ENCODE data around the gene PFKM.

The PFKM gene

DNA sequence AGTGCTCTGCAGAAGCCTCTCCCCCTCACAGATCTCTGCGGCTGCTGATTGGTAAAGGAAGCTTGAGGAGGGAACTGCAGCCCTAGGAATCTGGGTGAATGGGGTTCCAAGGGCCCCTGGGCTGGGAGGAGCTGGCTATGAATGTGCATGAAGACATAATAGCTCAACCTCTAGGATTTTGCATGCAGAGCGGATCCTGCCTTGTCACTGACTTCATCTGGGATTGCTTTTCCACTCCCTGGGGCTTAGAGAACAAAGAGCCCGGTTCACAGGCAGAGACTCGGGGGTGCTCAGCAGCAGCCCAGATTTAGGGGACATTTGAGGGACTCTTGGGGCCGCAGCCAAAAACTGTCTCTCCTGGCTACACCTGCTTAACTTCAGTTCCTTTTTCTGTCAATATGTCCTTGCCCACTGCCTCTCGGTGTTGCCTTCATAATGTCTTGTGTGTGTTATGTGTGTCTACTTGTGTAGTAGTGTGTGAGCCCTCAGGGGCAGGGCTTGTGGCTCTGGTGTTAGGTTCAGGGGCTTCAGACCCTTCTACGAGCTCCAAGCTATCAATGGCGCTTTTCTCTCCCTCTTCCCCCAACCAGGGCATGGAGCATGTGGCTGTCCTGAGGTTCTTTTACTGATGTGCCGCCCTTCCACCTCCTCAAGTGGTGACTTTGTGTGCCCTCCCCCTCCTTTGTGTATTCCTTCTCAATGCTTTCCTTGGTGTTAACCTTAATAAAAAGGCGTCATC lies 66.2 kb downstream of the PFKM start:
- Histone ChIP-seq H3K23ac (ENCODE audit: low read length) (no peak overlapping the region), H3K18ac (ENCODE audit: low read length) (no peak overlapping the region), H3K4me2 (ENCODE audit: low read length) (no peak overlapping the region), H3K36me3 (ENCODE audit: control insufficient read depth in 1 of 2, insufficient read depth in 2 of 2, low read length in 2 of 2) (no peaks in the 10 kb centered on the region), H2BK12ac (ENCODE audit: low read length) (no peak overlapping the region), H4K12ac (ENCODE audit: low read depth, low read length) (no peak overlapping the region), H2AK5ac (ENCODE audit: low read length) (no peak overlapping the region), H3K27me3 (ENCODE audit: insufficient read depth, low read length) (peaks cover 31% of the 10 kb centered on the region), H3K27ac (ENCODE audit: low read depth, low read length) (no peak overlapping the region), H3K4ac (ENCODE audit: low read depth, low read length) (no peak overlapping the region), H3K4me3 (ENCODE audit: low read depth, low read length) (no peak overlapping the region), H4K8ac (ENCODE audit: low read depth, low read length) (no peak overlapping the region), H2BK120ac (ENCODE audit: insufficient read depth, low read length, poor library complexity) (no peak overlapping the region), H3K14ac (ENCODE audit: low read length) (no peak overlapping the region), H3K79me2 (ENCODE audit: control insufficient read depth, insufficient read depth, low read length, poor library complexity) (no peaks in the 10 kb centered on the region), H2AFZ (ENCODE audit: insufficient read depth, low read length, poor library complexity) (no peak overlapping the region), H2BK5ac (ENCODE audit: low read depth, low read length, poor library complexity) (no peak overlapping the region), H3K4me1 (ENCODE audit: control insufficient read depth in 1 of 2, insufficient read depth in 2 of 2, low read length in 2 of 2) (peaks cover 4 to 11% of the 10 kb centered on the region in 2 experiments), H4K91ac (ENCODE audit: low read depth, low read length) (no peak overlapping the region), H3K9me3 (ENCODE audit: insufficient read depth, low read depth, low read length) (no peaks in the 10 kb centered on the region), H3K79me1 (ENCODE audit: low read length) (no peaks in the 10 kb centered on the region), H3K9ac (ENCODE audit: low read length) (no peak overlapping the region)
- no peak for DNase-seq
- WGBS (ENCODE audit: extremely low coverage, insufficient coverage, insufficient read length) = no CpG with 5 or more reads among the region's 10 CpGs

- Histone ChIP-seq H2BK120ac (ENCODE audit: insufficient read depth, low read length, poor library complexity) (no peak overlapping the region), H2BK5ac (ENCODE audit: low read depth, low read length, poor library complexity) (no peak overlapping the region), H2BK12ac (ENCODE audit: low read length) (no peak overlapping the region), H3K79me1 (ENCODE audit: low read length) (no peaks in the 10 kb centered on the region), H3K4me3 (ENCODE audit: low read depth, low read length) (no peak overlapping the region), H4K8ac (ENCODE audit: low read depth, low read length) (no peak overlapping the region), H3K27ac (ENCODE audit: low read depth, low read length) (no peak overlapping the region), H3K9ac (ENCODE audit: low read length) (no peak overlapping the region), H3K27me3 (ENCODE audit: insufficient read depth, low read length) (peaks cover 26% of the 10 kb centered on the region), H3K36me3 (ENCODE audit: control insufficient read depth in 1 of 2, insufficient read depth in 2 of 2, low read length in 2 of 2) (no peaks in the 10 kb centered on the region), H4K12ac (ENCODE audit: low read depth, low read length) (no peak overlapping the region), H2AFZ (ENCODE audit: insufficient read depth, low read length, poor library complexity) (no peak overlapping the region), H2AK5ac (ENCODE audit: low read length) (no peak overlapping the region), H3K4ac (ENCODE audit: low read depth, low read length) (no peak overlapping the region), H3K23ac (ENCODE audit: low read length) (no peak overlapping the region), H4K91ac (ENCODE audit: low read depth, low read length) (no peak overlapping the region), H3K4me1 (ENCODE audit: control insufficient read depth in 1 of 2, insufficient read depth in 2 of 2, low read length in 2 of 2) (peaks cover 4 to 7% of the 10 kb centered on the region in 2 experiments), H3K9me3 (ENCODE audit: insufficient read depth, low read depth, low read length) (no peaks in the 10 kb centered on the region), H3K14ac (ENCODE audit: low read length) (no peak overlapping the region), H3K4me2 (ENCODE audit: low read length) (no peak overlapping the region), H3K79me2 (ENCODE audit: control insufficient read depth, insufficient read depth, low read length, poor library complexity) (no peaks in the 10 kb centered on the region), H3K18ac (ENCODE audit: low read length) (no peak overlapping the region)
- no peak for DNase-seq
- no CpG with 5 or more reads among the region's 10 CpGs for WGBS (ENCODE audit: extremely low coverage, insufficient coverage, insufficient read length)
Measured at GRCh38 chr12:48187916-48188695, 68.9 kb downstream of the PFKM start.

DNA sequence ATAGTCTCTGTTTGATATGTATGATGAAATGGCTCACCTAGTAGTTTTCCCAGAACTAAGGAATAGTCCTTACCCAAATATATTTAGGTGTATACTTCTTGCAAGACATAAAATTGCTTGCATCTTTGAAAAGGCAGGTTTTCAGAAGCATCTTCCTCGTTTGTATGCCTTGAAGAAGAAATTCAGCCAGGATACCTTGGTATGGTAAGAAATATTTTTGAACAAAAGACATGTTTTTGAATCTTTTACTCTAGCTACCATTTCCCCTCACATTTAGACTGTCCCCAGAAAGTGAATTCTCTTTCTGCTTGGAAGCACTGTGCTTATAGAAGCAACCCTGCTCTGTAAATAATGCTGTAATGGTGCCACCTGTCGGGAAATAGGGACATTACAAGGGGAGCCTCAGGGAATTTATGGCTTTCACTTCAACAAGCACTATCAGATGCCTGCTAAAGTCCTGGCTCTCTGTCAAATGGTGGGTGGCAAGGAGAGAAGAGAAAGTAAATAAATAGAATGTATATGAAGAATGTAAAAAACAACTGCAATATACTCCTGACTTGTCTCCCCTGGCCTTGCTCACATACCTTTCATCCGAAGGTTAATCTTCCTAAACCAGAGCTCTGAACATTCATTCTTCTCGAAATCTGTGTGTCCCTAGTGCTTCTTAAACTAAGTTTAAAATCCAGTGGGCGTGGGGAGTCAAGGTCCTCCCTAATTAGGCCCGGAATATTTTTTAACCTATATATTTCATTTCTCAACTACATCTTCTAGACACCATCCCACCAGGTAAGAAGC lies 70.4 kb downstream of the PFKM start:
- Histone ChIP-seq H2AFZ (ENCODE audit: insufficient read depth, low read length, poor library complexity) (no peak overlapping the region), H3K27ac (ENCODE audit: low read depth, low read length) (no peak overlapping the region), H3K27me3 (ENCODE audit: insufficient read depth, low read length) (peaks cover 14% of the 10 kb centered on the region), H3K9ac (ENCODE audit: low read length) (no peak overlapping the region), H3K4me3 (ENCODE audit: low read depth, low read length) (no peak overlapping the region), H3K4ac (ENCODE audit: low read depth, low read length) (no peak overlapping the region), H4K91ac (ENCODE audit: low read depth, low read length) (no peak overlapping the region), H3K9me3 (ENCODE audit: insufficient read depth, low read depth, low read length) (no peaks in the 10 kb centered on the region), H3K23ac (ENCODE audit: low read length) (no peak overlapping the region), H2BK12ac (ENCODE audit: low read length) (no peak overlapping the region), H3K79me2 (ENCODE audit: control insufficient read depth, insufficient read depth, low read length, poor library complexity) (no peaks in the 10 kb centered on the region), H3K36me3 (ENCODE audit: control insufficient read depth in 1 of 2, insufficient read depth in 2 of 2, low read length in 2 of 2) (no peaks in the 10 kb centered on the region), H4K12ac (ENCODE audit: low read depth, low read length) (no peak overlapping the region), H3K14ac (ENCODE audit: low read length) (no peak overlapping the region), H3K4me2 (ENCODE audit: low read length) (no peak overlapping the region), H3K79me1 (ENCODE audit: low read length) (no peaks in the 10 kb centered on the region), H2AK5ac (ENCODE audit: low read length) (no peak overlapping the region), H3K4me1 (ENCODE audit: control insufficient read depth in 1 of 2, insufficient read depth in 2 of 2, low read length in 2 of 2) (peaks cover 0 to 3% of the 10 kb centered on the region in 2 experiments), H4K8ac (ENCODE audit: low read depth, low read length) (no peak overlapping the region), H2BK5ac (ENCODE audit: low read depth, low read length, poor library complexity) (no peak overlapping the region), H2BK120ac (ENCODE audit: insufficient read depth, low read length, poor library complexity) (no peak overlapping the region), H3K18ac (ENCODE audit: low read length) (no peak overlapping the region)
- peak; percentile 49 to 85 for DNase-seq
- WGBS (ENCODE audit: extremely low coverage, insufficient coverage, insufficient read length) = no CpG with 5 or more reads among the region's 6 CpGs

DNA sequence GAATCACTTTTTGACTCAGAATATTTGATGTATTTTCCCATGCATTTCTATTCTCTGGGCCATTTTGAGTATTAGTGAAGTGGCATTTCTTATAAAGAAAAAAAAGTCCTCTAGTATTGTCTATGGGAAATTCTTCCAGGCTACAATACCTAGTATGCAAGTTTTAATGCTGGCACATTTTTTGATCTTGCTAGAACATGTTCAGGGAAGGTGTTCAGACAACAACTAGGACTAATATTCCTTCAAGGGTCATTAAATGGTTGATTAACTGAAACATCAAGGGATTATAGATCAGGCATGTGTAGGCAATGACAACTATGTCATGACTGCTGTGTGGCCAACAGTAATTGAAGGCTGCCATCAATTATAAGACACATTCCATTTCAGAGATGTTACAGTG lies 71.9 kb downstream of the PFKM start:
- Histone ChIP-seq H3K27ac (ENCODE audit: low read depth, low read length) (no peak overlapping the region), H3K36me3 (ENCODE audit: control insufficient read depth in 1 of 2, insufficient read depth in 2 of 2, low read length in 2 of 2) (no peaks in the 10 kb centered on the region), H3K23ac (ENCODE audit: low read length) (no peak overlapping the region), H3K4me3 (ENCODE audit: low read depth, low read length) (no peak overlapping the region), H2BK5ac (ENCODE audit: low read depth, low read length, poor library complexity) (no peak overlapping the region), H3K79me2 (ENCODE audit: control insufficient read depth, insufficient read depth, low read length, poor library complexity) (no peaks in the 10 kb centered on the region), H3K4ac (ENCODE audit: low read depth, low read length) (no peak overlapping the region), H3K4me1 (ENCODE audit: control insufficient read depth in 1 of 2, insufficient read depth in 2 of 2, low read length in 2 of 2) (peaks cover 0 to 3% of the 10 kb centered on the region in 2 experiments), H3K79me1 (ENCODE audit: low read length) (no peaks in the 10 kb centered on the region), H3K9ac (ENCODE audit: low read length) (no peak overlapping the region), H4K12ac (ENCODE audit: low read depth, low read length) (no peak overlapping the region), H2BK12ac (ENCODE audit: low read length) (no peak overlapping the region), H2AFZ (ENCODE audit: insufficient read depth, low read length, poor library complexity) (no peak overlapping the region), H4K8ac (ENCODE audit: low read depth, low read length) (no peak overlapping the region), H3K14ac (ENCODE audit: low read length) (no peak overlapping the region), H2BK120ac (ENCODE audit: insufficient read depth, low read length, poor library complexity) (no peak overlapping the region), H2AK5ac (ENCODE audit: low read length) (no peak overlapping the region), H4K91ac (ENCODE audit: low read depth, low read length) (no peak overlapping the region), H3K27me3 (ENCODE audit: insufficient read depth, low read length) (no peaks in the 10 kb centered on the region), H3K18ac (ENCODE audit: low read length) (no peak overlapping the region), H3K4me2 (ENCODE audit: low read length) (no peak overlapping the region), H3K9me3 (ENCODE audit: insufficient read depth, low read depth, low read length) (no peaks in the 10 kb centered on the region)
- DNase-seq = no peak

Measured in trophoblast cell (in vitro differentiated cells and primary cell).